Measurements from ENCODE around the gene EDIL3.

The EDIL3 gene

GRCh38 chr5:84384604-84385575 lies at the start of gene EDIL3:
EDIL3 (minus strand) TSS chr5:84384880; CDS start chr5:84384374, 506 bp downstream.
- no peak for DNase-seq

GRCh38 chr5:84433461-84433860 lies 48.8 kb upstream of the EDIL3 start:
- DNase-seq: no peak

- DNase-seq: no peak
Observed at GRCh38 chr5:84430863-84431663, 46.4 kb upstream of the EDIL3 start.

- no peak for DNase-seq
Observed at GRCh38 chr5:84430079-84430478, 45.4 kb upstream of the EDIL3 start.

- DNase-seq: no peak
Observed at GRCh38 chr5:84425365-84425881, 40.7 kb upstream of the EDIL3 start.

- no peak for DNase-seq
Observed at GRCh38 chr5:84419742-84420141, 35.1 kb upstream of the EDIL3 start.

GRCh38 chr5:84411832-84412605 lies 27.3 kb upstream of the EDIL3 start:
- DNase-seq: no peak

- DNase-seq: no peak
Observed at GRCh38 chr5:84406111-84406510, 21.4 kb upstream of the EDIL3 start.

GRCh38 chr5:84403773-84404172 lies 19.1 kb upstream of the EDIL3 start:
- DNase-seq: no peak

- DNase-seq: no peak
Observed at GRCh38 chr5:84397385-84397784, 12.7 kb upstream of the EDIL3 start.

GRCh38 chr5:84393969-84394368 lies 9.3 kb upstream of the EDIL3 start:
- no peak for DNase-seq

- no peak for DNase-seq
Observed at GRCh38 chr5:84392836-84393235, 8.2 kb upstream of the EDIL3 start.

- no peak for DNase-seq
Observed at GRCh38 chr5:84385705-84386104, 1.0 kb upstream of the EDIL3 start.

- no peak for DNase-seq
Observed at GRCh38 chr5:84383816-84384603, 670 bp downstream of the EDIL3 start.

- no peak for DNase-seq
Observed at GRCh38 chr5:84383296-84383815, 1.3 kb downstream of the EDIL3 start.

- no peak for DNase-seq
Observed at GRCh38 chr5:84382363-84383295, 2.1 kb downstream of the EDIL3 start.

- no peak for DNase-seq
Observed at GRCh38 chr5:84381502-84382362, 2.9 kb downstream of the EDIL3 start.

- no peak for DNase-seq
Observed at GRCh38 chr5:84379749-84380148, 4.9 kb downstream of the EDIL3 start.

GRCh38 chr5:84378961-84379360 lies 5.7 kb downstream of the EDIL3 start:
- DNase-seq: no peak
